ENCODE data around the gene PHLDA2. TPM values are rescaled to one million over a fixed set of nuclear protein-coding genes. Genes with fewer than 3 reads are reported as not detected.

Gene PHLDA2
- total and polyA plus RNA-seq, 2 of the 13 experiments (the other 11 are each of a cell fraction or from before 2014, with no cell fraction given) = 0.55 to 0.78 TPM

DNA sequence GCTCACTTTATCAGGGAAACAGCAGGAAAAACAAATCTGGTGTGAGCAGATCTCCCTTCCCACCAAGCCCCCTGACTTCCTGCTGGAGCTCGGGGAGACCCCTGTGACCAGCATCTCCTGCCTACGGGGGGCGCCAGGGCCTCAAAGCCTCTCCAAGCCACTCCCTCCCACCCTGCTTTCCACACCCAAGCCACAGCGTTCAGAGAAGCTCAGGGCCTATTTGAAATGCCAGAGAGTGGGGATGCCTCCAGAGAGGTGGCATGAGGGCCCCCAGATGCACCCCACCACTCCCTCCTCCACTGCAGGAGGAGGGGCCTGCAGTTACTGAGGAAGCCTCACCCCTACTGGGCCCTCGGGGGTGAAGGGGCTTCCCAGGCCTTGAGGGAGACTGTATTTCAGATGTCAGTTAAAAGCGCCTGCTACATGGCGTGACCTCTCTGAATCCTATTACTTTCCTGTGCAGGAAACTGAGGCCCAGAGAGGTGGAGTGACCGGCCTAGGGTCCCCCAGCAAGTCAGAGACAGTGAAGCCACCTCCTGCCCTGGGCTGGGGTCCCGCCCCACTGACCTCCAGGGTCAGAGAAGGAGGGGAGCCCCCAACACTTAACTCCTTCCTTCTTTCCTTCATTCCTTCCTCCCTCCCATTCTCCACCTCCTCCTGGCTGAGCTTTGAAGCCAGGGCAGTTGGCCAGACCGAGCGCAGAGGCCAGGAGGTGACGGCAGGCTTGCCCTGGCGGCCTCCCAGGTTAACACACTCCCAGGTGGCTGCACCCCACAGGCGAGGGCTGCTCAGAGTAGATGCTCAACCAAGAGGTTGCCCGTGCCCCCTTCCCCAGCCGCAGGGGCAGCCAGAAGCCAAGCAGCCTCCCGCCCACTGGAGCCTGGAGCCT lies 37.6 kb downstream of the PHLDA2 start (continued):
- TF ChIP-seq, protein P1, sequence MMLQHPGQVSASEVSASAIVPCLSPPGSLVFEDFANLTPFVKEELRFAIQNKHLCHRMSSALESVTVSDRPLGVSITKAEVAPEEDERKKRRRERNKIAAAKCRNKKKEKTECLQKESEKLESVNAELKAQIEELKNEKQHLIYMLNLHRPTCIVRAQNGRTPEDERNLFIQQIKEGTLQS (CRISPR knock-in tag; IDR thresholded peaks at IDR 0.05) = no peak
- no peak for TF ChIP-seq ZSCAN9 (CRISPR knock-in tag; IDR thresholded peaks at IDR 0.05; ENCODE audit: borderline replicate concordance)

DNA sequence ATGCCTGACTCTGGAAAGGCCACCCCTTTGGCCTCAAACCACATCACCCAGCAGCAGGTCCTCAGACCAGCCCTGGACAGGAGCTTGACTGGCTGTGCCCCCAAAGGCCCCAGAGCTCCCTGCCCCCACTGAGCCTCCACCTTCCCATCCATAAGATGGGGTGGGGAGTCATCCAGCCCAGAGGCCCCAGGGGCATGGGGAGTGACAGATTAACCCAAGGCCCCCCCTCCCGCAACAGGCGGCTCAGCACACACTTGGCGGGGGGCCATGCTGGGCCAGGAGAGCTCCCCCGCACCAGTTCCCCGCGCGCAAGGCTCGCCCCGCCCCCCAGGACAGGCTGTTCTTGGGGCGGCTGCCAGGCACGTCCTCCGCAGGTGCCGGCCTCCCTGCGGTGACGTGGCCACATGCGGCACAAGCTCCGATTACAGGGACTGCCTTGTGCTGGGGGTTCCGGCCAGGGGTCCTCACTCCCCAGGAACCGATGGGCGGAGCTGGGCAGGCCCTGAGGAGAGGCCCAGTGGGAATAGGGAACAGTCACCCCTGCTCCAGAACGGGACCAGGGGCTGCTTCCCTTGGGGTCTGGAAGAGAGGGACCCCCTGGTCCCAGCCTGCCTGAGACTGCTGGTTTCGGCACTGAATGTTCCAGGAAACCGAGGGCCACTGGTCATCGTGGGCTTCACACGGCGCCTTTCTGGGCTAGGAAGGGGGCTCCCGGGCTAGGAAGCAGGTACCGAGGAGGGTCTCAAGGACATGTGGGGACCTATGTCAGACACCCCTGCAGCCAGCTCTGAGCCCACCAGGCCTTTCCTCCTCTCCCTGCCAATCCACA lies 38.5 kb downstream of the PHLDA2 start:
- H3K4me1 ChIP-seq (ENCODE audit: insufficient read depth, low read length) = peaks cover 39% of the 10 kb centered on the region
- DNase-seq (ENCODE audit: low spot score) (no peak), ATAC-seq (no peak), FAIRE-seq (no peak)
- no CpG with 5 or more reads among the region's 28 CpGs for WGBS (ENCODE audit: low lambda C conversion rate)
- H4K20me1 ChIP-seq (ENCODE audit: insufficient read depth, low read length) = no peaks in the 10 kb centered on the region
- H3K27ac ChIP-seq (ENCODE audit: extremely low read length, insufficient read depth, low read length) = no peak overlapping the region
- no peaks in the 10 kb centered on the region for H3K79me2 ChIP-seq (ENCODE audit: insufficient read depth, low read length)
- no peak overlapping the region for H3K4me2 ChIP-seq (ENCODE audit: low read depth, low read length)
- H3K9me3 ChIP-seq (ENCODE audit: low read length) = no peaks in the 10 kb centered on the region
- ChIA-PET POLR2A (interaction anchor here (0.8 kb wide), 1 partner anchor 357 kb away, joined by 3 read pairs; no protein-coding TSS in a partner anchor), CTCF (ENCODE audit: low intra/inter-chr PET ratio, low total read pairs) (interaction anchor here (8.6 kb wide), 1 partner anchor 358 kb away, joined by 148 read pairs; no protein-coding TSS in a partner anchor)
- peaks cover 3 to 10% of the 10 kb centered on the region in 2 experiments; a peak in 4 of 5 replicates for H3K27me3 ChIP-seq (ENCODE audit: control insufficient read depth in 1 of 2, insufficient read depth in 2 of 2, low read length in 2 of 2)
- no TSS peak for BruUV-seq (replicated peaks)
- TF ChIP-seq GABPB1 (CRISPR knock-in tag; IDR thresholded peaks at IDR 0.05) (0 out of 2 replicates have a peak, but pooled peaks have one; percentile 21), ZNF629 (CRISPR knock-in tag; conservative IDR thresholded peaks at IDR 0.05) (peak; percentile 62; the same call in 1 of the 2 replicates), KDM1A (CRISPR knock-in tag; IDR thresholded peaks at IDR 0.05) (peak; percentile 41; the same call in 1 of the 2 replicates), ZNF484 (CRISPR knock-in tag; IDR thresholded peaks at IDR 0.05; ENCODE audit: borderline replicate concordance, low read depth) (no peak)
- no peaks in the 10 kb centered on the region for H3K36me3 ChIP-seq (replicated peaks in 1 of 2; ENCODE audit: control insufficient read depth in 1 of 2, insufficient read depth in 2 of 2, low read length in 2 of 2)
- no peak overlapping the region for H2AFZ ChIP-seq (ENCODE audit: low read length)
- H3K9ac ChIP-seq (ENCODE audit: insufficient read depth, low read depth, low read length) = no peak overlapping the region
- intact Hi-C loops (cut with micrococcal nuclease; ENCODE audit: unreplicated experiment) = no loop called here
- no peak overlapping the region for H3K4me3 ChIP-seq (replicated peaks in 1 of 3; ENCODE audit: insufficient read depth in 1 of 3, low read depth in 2 of 3, low read length in 3 of 3)
- in situ Hi-C loops (cut with HindIII; ENCODE audit: extremely low pct_ligation_motif_present, low pct_unique_long_range_greater_than_20kb) = no loop called here

Measured in HepG2 (cell line).